ENCODE measurements around the gene USP7.

DNA sequence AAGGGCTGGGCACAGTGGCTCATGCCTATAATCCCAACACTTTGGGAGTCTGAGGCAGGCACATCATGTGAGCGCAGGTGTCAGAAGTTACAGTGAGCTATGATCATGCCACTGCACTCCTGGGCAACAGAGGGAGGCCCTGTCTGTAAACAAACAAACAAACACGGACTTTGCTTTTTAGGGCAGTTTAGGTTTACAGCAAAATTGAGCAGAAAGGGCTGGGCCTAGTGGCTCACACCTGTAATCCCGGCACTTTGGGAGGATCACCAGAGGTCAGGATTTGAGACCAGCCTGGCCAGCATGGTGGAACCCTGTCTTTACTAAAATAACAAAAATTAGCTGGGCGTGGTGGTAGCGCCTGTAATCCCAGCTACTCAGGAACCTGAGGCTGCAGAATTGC lies 91.6 kb downstream of the USP7 start:
- TF ChIP-seq, protein P1, sequence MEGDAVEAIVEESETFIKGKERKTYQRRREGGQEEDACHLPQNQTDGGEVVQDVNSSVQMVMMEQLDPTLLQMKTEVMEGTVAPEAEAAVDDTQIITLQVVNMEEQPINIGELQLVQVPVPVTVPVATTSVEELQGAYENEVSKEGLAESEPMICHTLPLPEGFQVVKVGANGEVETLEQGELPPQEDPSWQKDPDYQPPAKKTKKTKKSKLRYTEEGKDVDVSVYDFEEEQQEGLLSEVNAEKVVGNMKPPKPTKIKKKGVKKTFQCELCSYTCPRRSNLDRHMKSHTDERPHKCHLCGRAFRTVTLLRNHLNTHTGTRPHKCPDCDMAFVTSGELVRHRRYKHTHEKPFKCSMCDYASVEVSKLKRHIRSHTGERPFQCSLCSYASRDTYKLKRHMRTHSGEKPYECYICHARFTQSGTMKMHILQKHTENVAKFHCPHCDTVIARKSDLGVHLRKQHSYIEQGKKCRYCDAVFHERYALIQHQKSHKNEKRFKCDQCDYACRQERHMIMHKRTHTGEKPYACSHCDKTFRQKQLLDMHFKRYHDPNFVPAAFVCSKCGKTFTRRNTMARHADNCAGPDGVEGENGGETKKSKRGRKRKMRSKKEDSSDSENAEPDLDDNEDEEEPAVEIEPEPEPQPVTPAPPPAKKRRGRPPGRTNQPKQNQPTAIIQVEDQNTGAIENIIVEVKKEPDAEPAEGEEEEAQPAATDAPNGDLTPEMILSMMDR (IDR thresholded peaks at IDR 0.05): no peak
- no peak for TF ChIP-seq ZFX (IDR thresholded peaks at IDR 0.05; ENCODE audit: borderline replicate concordance)

All from 22Rv1 (cell line).